ENCODE results near the gene RRP12.
"Not testable (repeated sequence)": the region's sequence is repeated elsewhere in the genome, so short reads cannot be mapped to it uniquely, and the experiment has no call there.

The RRP12 gene

DNA sequence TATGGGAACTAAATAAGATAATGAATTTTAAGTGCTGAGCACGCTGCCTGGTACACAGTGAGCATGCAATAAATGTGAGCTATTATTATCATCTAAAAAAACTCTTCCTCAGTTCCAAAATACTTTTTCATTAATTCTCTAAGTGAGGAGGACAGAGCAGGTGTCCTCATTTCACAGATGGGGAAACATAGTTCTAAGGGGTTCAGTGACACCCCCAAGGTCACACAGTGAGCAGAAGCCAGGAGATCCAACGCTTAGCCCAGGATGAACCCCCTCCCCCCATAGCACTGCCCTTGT lies 6.8 kb upstream of the RRP12 start:
- no peak for DNase-seq (ENCODE audit: low read depth)

- DNase-seq (ENCODE audit: low read depth), result peak; percentile 53
These were observed 6.2 kb upstream of the RRP12 start for GRCh38 chr10:97407211-97407951.

- not testable (repeated sequence) for DNase-seq (ENCODE audit: low read depth)
These were observed 5.3 kb upstream of the RRP12 start for GRCh38 chr10:97406483-97406882.

DNA sequence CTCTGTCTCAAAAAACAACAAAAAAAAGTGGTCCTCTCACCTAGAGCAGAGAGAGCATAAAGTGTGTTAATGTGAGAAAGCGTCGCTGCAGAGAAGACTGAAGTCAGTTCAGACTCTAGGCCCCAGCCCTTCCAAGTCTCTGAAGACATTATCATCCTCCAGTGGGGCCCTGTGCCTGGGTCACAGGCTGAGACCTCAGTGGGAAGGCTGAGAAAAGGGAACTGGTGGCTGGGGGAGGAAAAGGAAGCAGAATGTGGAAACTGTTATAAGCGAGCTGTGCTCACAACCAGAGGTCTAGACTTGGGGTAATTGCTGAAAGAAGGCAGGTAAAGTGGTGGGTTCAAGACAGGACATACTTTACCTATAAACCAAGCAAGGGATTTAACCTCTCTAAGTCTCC lies 4.9 kb upstream of the RRP12 start:
- DNase-seq (ENCODE audit: low read depth), result no peak

GRCh38 chr10:97404044-97404443 lies 2.9 kb upstream of the RRP12 start:
- DNase-seq (ENCODE audit: low read depth), result no peak

DNA sequence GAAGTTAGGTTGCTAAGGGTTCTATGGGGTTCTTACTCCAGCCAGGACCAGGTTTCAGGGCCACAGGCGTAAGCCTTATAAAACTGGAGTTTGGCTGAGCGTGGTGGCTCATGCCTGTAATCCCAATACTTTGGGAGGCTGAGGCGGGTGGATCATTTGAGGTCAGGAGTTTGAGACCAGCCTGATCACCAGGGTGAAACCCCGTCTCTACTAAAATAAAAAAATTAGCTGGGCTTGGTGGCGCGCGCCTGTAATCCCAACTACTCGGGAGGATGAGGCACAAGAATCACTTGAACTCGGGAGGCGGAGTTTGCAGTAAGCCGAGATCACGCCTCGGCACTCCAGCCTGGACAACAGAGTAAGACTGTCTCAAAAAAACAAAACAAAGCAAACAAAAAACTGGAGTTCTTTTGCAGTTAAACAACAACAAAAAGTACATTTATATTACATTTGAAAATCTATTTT lies 347 bp upstream of the RRP12 start:
- no peak for DNase-seq (ENCODE audit: low read depth)

DNA sequence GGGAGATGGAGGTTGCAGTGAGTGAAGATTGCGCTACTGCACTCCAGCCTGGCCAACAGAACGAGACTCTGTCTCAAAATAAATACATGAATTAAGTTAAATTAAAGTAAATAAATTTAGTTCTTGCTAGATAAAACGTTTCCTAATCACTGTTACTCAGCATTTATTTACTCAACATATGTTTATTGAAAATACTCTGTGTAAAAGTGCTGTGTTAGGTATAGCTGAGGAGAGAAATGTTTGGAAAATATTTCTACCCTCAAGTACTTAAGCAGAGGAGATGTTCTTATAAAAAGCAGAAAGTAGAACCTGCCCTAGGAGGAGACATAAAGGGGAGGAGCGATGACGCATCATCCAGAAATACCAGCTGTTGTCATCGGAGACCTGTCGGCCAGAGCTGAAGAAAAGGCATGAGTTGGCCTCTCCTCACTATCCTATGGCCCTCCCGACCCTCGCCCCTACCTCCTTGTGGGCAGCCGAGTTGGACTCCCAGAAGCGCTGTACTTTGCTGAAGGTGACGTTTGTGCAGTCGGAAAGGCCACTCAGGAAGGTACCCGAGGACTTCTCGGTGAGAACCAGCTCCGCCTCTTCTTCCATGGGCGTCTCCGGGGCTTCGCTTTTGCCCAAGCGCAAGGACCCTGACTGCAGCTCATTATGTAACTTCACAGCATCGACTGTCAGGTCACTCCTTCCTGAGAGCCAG lies 1.1 kb downstream of the RRP12 start:
- no peak for DNase-seq (ENCODE audit: low read depth)

GRCh38 chr10:97396056-97396455 lies 5.1 kb downstream of the RRP12 start:
- no peak for DNase-seq (ENCODE audit: low read depth)

DNA sequence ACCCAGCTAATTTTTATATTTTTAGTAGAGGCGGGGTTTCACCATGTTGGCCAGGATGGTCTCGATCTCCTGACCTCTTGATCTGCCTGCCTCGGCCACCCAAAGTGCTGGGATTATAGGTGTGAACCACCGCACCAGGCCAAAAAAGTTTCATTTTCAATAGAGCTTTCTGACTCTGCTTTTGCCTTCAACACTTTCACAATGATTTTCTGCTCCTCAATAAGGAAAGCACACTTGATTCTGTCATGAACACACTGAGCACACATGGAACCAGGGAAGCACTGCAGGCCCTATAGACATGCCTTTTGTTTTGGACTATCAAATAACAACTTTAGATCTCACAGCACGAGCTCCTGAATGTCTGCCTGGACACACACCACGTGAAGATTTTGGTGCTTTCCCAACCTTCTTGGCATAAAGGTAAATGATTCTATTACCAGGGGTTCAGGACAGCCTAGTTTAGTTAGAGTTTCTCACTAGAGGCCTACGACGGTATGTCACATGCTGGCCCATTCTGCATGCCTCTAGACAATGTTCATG lies 8.0 kb downstream of the RRP12 start:
- DNase-seq (ENCODE audit: low read depth), result no peak

DNA sequence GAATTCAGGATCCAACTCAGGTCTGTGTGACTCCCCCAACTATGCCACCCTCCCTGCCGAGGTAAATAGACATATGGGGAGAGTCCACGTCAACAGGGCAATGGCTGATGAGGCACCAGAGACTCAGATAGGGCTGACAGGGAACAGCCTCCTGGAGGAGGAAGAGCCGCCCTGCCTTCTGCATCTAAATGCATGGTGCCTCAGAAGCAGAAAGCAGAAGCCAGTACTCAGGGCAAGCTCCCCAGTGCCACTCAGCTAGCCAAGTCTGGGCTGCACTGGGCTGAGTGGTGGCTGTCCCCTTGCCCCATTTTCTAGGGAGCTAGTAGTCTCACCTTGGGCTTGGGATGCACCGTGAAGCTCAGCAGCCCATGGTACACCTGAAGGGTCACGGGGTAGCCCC lies 11.0 kb downstream of the RRP12 start:
- no peak for DNase-seq (ENCODE audit: low read depth)

DNA sequence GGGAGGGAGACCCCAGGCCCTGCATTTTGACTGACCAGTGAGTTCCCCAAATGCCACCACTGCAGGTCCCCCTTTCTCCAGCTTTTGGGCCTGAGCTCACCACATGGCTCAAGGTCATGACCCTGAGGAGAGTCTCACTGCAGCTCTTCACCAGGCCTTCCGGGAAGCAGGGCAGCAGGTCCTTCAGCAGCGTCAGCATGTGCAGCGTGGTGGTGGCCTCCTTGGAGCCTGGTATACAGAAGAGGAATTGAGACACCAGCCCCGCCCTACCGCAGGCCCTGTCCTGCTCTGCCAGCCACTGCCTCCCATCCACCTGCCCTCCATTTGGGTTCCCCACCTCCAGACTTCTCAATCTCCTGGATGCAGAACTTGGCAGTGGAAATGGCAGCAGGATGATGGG lies 13.0 kb downstream of the RRP12 start:
- no peak for DNase-seq (ENCODE audit: low read depth)

GRCh38 chr10:97385565-97385964 lies 15.6 kb downstream of the RRP12 start:
- no peak for DNase-seq (ENCODE audit: low read depth)

- DNase-seq (ENCODE audit: low read depth), result no peak
These were observed 16.5 kb downstream of the RRP12 start for GRCh38 chr10:97384641-97385040.

- DNase-seq (ENCODE audit: low read depth), result no peak
These were observed 17.0 kb downstream of the RRP12 start for GRCh38 chr10:97384156-97384555.

- DNase-seq (ENCODE audit: low read depth), result no peak
These were observed 18.0 kb downstream of the RRP12 start for GRCh38 chr10:97383159-97383558.

GRCh38 chr10:97381626-97382025 lies 19.5 kb downstream of the RRP12 start:
- DNase-seq (ENCODE audit: low read depth), result no peak

GRCh38 chr10:97380516-97380915 lies 20.6 kb downstream of the RRP12 start:
- no peak for DNase-seq (ENCODE audit: low read depth)

- no peak for DNase-seq (ENCODE audit: low read depth)
These were observed 21.9 kb downstream of the RRP12 start for GRCh38 chr10:97378933-97379921.

DNA sequence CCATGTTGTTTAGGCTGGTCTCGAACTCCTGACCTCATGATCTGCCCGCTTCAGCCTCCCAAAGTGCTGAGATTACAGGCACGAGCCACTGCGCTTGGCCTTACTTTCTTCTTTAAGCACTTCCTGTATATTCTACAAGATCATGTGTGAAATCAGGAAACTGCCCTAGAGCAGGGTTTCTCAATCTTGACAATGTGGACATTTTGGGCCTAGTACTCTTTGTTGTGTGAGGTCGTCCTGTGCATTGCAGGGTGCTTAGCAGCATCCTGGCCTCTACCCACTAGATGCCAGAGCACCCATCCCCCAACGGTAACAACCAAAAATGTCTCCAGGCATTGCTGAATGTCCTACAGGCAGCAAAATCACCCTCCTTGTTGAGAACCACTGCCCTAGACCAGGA lies 24.7 kb downstream of the RRP12 start:
- DNase-seq (ENCODE audit: low read depth), result no peak

DNA sequence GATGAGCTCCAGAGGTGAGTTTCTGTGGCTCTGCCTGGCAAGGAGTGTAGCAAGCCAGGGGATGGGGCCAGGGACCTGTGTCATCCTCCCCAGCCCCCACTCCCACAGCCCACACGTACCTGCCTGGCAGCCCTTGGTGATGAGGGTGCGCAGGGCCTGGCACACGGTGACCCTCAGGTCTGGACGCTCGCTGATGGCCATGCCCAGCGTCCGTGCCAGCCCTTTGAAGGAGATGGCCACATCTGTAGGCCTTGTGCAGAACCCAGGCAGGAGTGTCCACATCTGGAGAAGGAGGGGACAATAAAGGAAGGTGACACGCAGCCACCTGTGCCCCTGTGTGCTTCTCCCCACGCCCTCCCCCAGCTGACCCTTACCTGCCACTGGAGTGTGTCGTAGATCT lies 27.7 kb downstream of the RRP12 start:
- no peak for DNase-seq (ENCODE audit: low read depth)

DNA sequence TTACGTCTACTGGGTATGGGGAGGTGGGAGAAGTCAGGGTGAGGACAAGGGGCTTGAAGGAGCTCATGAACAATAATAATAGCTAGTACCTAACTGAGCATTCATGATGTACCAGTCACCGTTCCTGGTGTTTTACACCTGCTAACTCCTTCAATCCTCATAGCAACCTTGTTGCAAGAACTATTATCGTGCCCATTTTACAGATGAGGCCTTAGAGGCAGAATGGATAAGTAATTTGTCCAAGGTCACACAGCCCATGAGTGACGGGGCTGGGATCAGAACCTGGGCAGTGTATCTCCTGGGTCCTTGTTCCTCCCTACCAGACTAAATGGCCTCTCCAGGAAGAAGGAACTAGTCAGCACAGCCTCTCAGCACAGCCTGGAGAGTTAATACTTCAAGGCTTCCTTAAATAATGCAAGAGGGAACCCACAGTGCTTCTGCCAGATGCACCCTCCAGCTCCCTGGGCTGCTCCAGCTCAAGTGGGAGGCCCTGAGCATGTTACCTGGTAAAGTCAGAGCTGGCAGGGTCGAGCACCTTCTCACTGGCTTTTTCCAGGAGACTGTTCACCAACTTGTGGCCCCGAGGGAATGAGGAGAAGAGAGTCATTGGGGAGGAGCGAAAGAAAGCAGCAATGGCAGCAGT lies 28.8 kb downstream of the RRP12 start:
- no peak for DNase-seq (ENCODE audit: low read depth)

- no peak for DNase-seq (ENCODE audit: low read depth)
These were observed 29.4 kb downstream of the RRP12 start for GRCh38 chr10:97371696-97372095.
